HG03175 (cell line): ENCODE data around the gene NBEAL1.
"Not testable (repeated sequence)": the region's sequence is repeated elsewhere in the genome, so short reads cannot be mapped to it uniquely, and the experiment has no call there.

Experiments used
- ATAC-seq: cut with Tn5 transposase; IDR thresholded peaks from one replicate; pipeline ENCODE4 v1.9.1; 2021; ENCODE audit warnings: mild to moderate bottlenecking, moderate library complexity; ENCODE audit not compliant: unreplicated experiment

NBEAL1 gene

GRCh38 chr2:203201426-203201825 lies 186.8 kb downstream of the NBEAL1 start:
- ATAC-seq, result no peak

- ATAC-seq, result no peak
Observed at GRCh38 chr2:203209538-203209937, 194.9 kb downstream of the NBEAL1 start.

DNA sequence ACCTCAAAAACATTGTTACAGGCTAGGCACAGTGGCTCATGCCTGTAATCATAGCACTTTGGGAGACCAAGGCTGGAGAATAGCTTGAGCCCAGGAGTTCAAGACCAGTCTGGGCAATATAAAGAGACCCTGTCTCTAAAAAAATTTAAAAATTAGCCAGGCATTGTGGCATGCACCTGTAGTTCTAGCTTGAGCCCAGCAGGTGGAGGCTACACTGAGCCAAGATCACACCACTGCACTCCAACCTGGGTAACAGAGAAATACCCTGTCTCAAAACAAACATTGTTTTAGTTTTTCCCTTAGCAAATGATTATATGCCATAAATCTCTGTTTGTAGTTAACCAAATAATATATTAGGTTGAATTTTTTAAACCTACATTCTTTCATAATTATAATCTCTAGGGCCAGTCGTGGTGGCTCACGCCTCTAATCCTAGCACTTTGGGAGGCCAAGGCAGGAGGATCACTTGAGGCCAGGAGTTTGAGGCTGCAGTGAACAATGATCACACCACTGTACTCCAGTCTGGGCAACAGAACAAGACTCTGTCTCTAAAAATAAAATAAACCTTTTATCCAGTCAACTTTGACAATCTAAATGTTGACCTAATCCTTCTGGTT lies 210.9 kb downstream of the NBEAL1 start:
- peak; percentile 61 for ATAC-seq

GRCh38 chr2:203229674-203230073 lies 215.0 kb downstream of the NBEAL1 start:
- ATAC-seq, result not testable (repeated sequence)

DNA sequence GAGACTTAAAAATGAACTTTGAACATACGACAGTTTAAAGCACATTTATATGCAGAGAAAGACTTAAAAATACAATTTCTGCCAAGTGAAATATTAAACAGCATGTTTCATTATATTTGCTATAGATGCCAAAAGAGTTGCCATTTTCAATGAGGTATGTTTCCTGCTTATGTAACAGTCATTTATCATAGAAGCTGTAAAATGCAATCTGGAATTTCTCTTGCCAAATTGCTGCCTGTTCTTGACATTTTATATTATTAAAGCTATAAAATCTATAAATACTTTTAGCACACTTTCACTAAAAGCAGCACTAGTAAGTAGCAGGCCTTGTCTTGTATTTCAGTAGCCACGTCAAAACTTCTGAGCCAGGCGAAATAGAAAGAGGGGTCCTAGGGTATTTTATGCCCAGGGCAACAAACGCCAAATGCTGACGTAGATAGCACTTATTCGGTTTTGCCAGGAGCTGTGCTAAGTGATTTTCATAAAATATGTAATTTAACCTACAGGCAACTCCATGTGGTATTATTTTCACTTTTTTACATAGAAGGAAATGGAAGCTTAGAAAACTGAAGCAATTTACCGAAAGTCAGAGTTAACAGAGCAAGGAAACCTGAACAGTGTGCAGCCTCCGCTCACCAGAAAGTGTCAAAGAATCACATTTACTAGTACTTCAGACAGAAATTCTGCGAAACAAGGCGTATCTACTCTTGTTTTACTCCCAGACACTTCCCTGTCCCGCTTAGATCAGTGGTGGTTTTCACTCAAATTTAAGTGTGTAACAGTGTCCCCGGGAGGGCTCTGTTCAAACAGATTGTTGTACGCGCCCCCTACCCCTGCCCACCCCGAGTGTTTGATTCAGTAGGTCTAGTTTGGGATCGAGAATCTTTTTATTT lies 222.9 kb downstream of the NBEAL1 start:
- no peak for ATAC-seq

DNA sequence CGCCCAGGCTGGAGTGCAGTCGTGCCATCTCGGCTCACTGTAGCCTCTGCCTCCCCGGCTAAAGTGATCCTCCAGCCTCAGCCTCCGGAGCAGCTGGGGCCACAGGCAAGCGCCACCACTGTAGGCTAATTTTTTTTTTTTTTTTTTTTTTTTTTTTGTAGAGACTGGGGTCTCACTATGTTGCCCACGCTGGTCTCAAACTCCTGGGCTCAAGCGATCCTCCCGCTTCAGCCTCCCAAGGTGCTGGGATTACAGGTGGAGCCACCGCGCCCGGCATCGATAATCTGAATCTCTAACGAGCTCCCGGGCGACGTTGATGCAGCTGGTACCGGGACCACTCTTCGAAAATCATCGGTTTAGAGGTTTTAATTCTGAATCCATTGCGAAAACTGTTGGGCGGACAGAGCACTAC lies 223.6 kb downstream of the NBEAL1 start:
- ATAC-seq, result no peak

GRCh38 chr2:203238704-203239526 lies 224.2 kb downstream of the NBEAL1 start, which contains the start of gene CYP20A1:
Gene CYP20A1, plus strand, starts transcription at chr2:203239018. Its CDS starts 45 bp downstream, at chr2:203239063.
- peak; percentile 87 for ATAC-seq

DNA sequence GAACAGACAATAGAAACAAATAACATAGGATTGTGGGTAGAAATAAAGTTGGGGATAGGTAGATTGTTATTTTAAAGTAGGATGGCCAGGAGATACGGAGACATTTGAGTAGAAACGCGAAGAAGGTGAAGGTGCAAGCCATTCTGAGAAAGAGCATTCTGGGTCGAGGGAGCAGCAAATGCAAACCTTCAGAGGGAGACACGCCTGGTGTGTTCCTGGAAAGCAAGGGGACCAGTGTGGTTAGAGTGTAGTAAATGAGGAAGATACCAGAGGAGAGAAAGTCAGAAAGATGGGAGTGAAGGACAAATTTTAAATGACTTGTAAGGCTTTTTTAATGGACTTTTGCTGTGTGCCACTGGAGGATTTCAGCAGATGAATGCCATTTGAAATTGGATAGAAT lies 225.8 kb downstream of the NBEAL1 start:
- no peak for ATAC-seq

DNA sequence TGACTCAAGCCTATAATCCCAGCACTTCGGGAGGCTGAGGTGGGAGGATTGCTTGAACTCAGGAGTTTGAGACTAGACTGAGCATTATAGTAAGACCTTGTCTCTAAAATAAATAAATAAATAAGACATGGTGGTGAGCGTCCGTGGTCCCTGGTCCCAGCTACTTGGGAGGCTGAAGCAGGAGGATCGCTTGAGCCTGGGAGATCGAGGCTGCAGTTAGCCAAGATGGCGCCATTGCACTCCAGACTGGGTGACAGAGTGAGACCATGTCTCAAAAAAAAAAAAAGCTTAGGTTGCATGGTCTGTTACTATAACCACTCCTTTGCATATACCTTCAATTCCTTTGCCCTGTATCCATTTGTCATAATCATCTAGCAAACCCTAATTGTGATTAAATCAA lies 227.8 kb downstream of the NBEAL1 start:
- ATAC-seq, result no peak

DNA sequence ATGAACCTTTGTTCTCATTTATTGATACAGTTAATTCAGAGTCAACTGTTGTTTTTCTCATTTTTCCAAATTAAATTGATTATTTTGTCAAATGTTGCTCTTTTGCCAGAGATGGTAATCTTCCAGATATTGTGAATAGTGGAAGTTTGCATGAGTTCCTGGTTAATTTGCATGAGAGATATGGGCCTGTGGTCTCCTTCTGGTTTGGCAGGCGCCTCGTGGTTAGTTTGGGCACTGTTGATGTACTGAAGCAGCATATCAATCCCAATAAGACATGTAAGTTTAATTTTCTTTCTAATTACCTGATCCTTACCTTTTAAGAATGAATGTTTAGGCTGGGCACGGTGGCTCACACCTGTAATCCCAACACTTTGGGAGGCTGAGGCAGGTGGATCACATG lies 232.0 kb downstream of the NBEAL1 start:
- ATAC-seq, result no peak

- no peak for ATAC-seq
Observed at GRCh38 chr2:203252818-203253217, 238.1 kb downstream of the NBEAL1 start.

DNA sequence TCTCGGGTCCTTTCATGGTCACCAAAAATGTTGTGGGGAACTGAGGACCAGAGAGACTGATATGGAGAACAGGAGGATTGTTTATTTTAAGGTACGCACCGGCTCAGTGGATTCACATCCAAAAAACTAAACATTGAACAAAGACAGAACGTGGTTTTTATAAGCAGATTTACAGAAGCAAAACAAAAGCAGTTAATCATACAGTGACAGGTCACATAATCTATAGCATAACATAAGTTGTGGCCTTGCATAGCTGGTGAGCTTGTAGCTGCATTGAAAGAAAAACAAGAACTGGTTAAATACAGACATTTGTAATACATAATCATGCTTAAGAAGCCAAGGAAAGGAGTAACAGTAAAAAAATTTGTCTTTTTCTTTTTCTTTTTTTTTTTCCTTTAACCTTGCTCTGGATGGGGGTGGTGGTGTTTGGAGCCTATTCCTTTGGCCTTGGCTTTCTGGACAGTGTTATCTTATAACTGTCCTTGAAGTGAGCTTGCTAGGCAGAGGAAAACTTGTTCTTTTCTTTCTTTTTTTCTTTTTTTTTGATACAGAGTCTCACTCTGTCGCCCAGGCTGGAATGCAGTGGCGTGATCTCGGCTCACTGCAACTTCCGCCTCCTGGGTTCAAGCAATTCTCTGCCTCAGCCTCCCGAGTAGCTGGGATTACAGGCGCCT lies 238.9 kb downstream of the NBEAL1 start:
- ATAC-seq, result not testable (repeated sequence)

DNA sequence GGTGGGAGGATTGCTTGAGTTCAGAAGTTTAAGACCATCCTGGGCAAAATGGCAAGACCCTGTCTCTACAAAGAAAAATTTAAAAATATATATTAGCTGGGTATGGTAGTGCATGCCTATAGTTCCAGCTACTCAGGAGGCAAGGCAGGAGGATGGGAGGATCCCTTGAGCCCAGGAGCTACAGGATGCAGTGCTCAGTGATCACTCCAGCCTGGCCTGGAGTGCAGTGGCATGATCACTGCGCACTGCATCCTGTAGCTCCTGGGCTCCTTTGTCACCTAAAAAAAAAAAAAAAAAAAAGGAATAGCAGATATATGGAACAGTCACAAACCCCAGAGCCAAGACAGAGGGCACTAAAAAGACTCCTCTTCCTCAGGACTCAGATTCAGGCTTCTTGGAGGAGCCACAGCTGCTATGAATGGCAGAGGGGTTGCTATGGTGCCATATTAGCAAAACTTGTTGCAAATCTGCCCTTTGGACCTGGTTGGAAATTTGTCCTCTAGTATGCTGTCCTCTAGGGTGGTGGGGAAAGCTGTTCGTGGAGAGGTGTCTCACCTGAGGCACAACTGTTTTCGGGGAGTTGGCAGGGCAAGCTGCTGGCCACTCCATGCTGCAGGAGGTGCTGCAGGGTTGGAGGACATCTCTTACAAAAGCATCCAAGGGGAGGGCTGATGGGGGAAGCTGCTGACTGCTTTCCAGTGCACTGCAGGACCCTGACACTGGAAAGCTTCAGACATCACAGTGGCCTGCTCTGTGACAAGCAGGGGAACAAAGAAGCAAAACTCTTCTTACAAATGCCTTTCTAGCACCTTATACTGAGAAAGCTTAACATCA lies 246.9 kb downstream of the NBEAL1 start:
- ATAC-seq, result no peak
